A549 (cell line): ENCODE data around the gene TSHZ3. TPM values are rescaled to one million over a fixed set of nuclear protein-coding genes. Genes with fewer than 3 reads are reported as not detected.

ENCODE experiments used
- ATAC-seq, 2 experiments: fragments of 200-7000 bp in 1 of 2; fragments of >200 bp in 1 of 2; cut with Nextera tagmentation in 1 of 2; cut with Tn5 transposase in 1 of 2; 3 replicates each; pipeline versions ENCODE4 v1.8.0 to v1.9.1; 2018 to 2020; ENCODE audit warnings: mild to moderate bottlenecking in 1 of 2, moderate library complexity in 1 of 2
- CTCF ChIA-PET: fragments of 300-600 bp; sonication (Branson Sonifier 250); formaldehyde crosslinking; extraction: SDS; loops from one replicate; lab custom pipeline; 2021; ENCODE audit warnings: antibody characterized with exemption, inconsistent platforms; lab: Yijun Ruan, JAX
- POLR2A ChIA-PET: fragments of 350-600 bp; formaldehyde crosslinking; extraction: SDS; loops from one replicate; lab custom pipeline; 2021; ENCODE audit warnings: antibody characterized with exemption, inconsistent platforms; lab: Yijun Ruan, JAX
- DNase-seq, 2 experiments: peaks; one replicate each; pipeline versions ENCODE4 v3.0.0 to v3.0.0-alpha.2; 2011 to 2016; ENCODE audit warnings: low read depth in 1 of 2, low spot score in 1 of 2
- FAIRE-seq: peaks from 2 replicates; lab custom pipeline; 2011; peaks lifted over from hg19 to GRCh38; lab: Jason Lieb, UNC
- H3K27ac ChIP-seq, 2 experiments: fragments of >200 bp; sonication (Bioruptor Twin); formaldehyde crosslinking; 3 replicates each; pipeline ENCODE4 v1.5.1; 2016 to 2017
- H3K4me1 ChIP-seq: fragments of >200 bp; sonication (Bioruptor Twin); formaldehyde crosslinking; 3 replicates; pipeline ENCODE4 v1.6.1; 2016
- H3K4me2 ChIP-seq: fragments of >200 bp; sonication (Bioruptor Twin); formaldehyde crosslinking; 3 replicates; pipeline ENCODE4 v1.6.1; 2016
- H3K4me3 ChIP-seq: fragments of >200 bp; sonication (Bioruptor Twin); formaldehyde crosslinking; 3 replicates; pipeline ENCODE4 v1.5.1; 2016
- H3K9me3 ChIP-seq: fragments of >200 bp; sonication (Bioruptor Twin); formaldehyde crosslinking; 3 replicates; pipeline ENCODE4 v1.6.1; 2016
- ATOH8 ChIP-seq: fragments of 250-450 bp; sonication (Bioruptor Pico); IDR thresholded peaks from 2 replicates; pipeline ENCODE4 v1.5.0; 2020; ENCODE audit warnings: low read depth, mild to moderate bottlenecking, moderate library complexity
- BHLHE40 ChIP-seq: IDR thresholded peaks from 2 replicates; pipeline ENCODE4 v1.6.1; 2012; ENCODE audit warnings: low read depth, low read length, inconsistent platforms
- CBX2 ChIP-seq: fragments of 200-600 bp; sonication (generic); IDR thresholded peaks from 2 replicates; pipeline ENCODE4 v1.6.1; 2016; ENCODE audit warnings: low read depth, mild to moderate bottlenecking, borderline replicate concordance
- CHD2 ChIP-seq: fragments of 150-350 bp; IDR thresholded peaks from 2 replicates; pipeline ENCODE4 v1.6.1; 2014; ENCODE audit warnings: low read length; ENCODE audit not compliant: partially characterized antibody
- CHD4 ChIP-seq: fragments of 200-600 bp; sonication (generic); IDR thresholded peaks from 2 replicates; pipeline ENCODE4 v1.6.1; 2016; ENCODE audit warnings: antibody characterized with exemption, mild to moderate bottlenecking, borderline replicate concordance
- CTCF ChIP-seq: fragments of >200 bp; sonication (Bioruptor Twin); formaldehyde crosslinking; IDR thresholded peaks from 3 replicates; pipeline ENCODE4 v1.5.1; 2016
- E2F6 ChIP-seq: IDR thresholded peaks from 2 replicates; pipeline ENCODE4 v1.6.1; 2012; ENCODE audit warnings: low read depth, borderline replicate concordance
- EHF ChIP-seq: fragments of 250-450 bp; sonication (Bioruptor Pico); IDR thresholded peaks from 2 replicates; pipeline ENCODE4 v1.5.0; 2020; ENCODE audit warnings: mild to moderate bottlenecking
- EHMT2 ChIP-seq: fragments of 200-600 bp; sonication (generic); IDR thresholded peaks from 2 replicates; pipeline ENCODE4 v1.6.1; 2016; ENCODE audit warnings: antibody characterized with exemption, low read depth, mild to moderate bottlenecking, moderate library complexity
- EP300 ChIP-seq, 2 experiments: fragments of >200 bp; sonication (Bioruptor Twin); formaldehyde crosslinking; IDR thresholded peaks; 2 replicates in 1 of 2; 3 replicates in 1 of 2; pipeline ENCODE4 v1.6.1; 2016 to 2017
- FOSB ChIP-seq: fragments of 250-450 bp; sonication (Bioruptor Pico); IDR thresholded peaks from 2 replicates; pipeline ENCODE4 v1.5.0; 2020; ENCODE audit warnings: mild to moderate bottlenecking, moderate library complexity
- GATA3 ChIP-seq: IDR thresholded peaks from 2 replicates; pipeline ENCODE4 v1.6.1; 2012; ENCODE audit warnings: borderline replicate concordance
- HDAC2 ChIP-seq: fragments of 200-600 bp; sonication (generic); IDR thresholded peaks from 2 replicates; pipeline ENCODE4 v1.6.1; 2016
- HES2 ChIP-seq: fragments of >200 bp; sonication (Bioruptor Twin); formaldehyde crosslinking; IDR thresholded peaks from 2 replicates; pipeline ENCODE4 v1.6.1; 2016
- HMGXB4 ChIP-seq: fragments of 250-450 bp; sonication (Bioruptor Pico); IDR thresholded peaks from 2 replicates; pipeline ENCODE4 v1.5.0; 2021; ENCODE audit warnings: mild to moderate bottlenecking, moderate library complexity, borderline replicate concordance
- JUN ChIP-seq, 2 experiments: fragments of >200 bp; sonication (Bioruptor Twin); formaldehyde crosslinking; IDR thresholded peaks; 2 replicates in 1 of 2; 3 replicates in 1 of 2; pipeline ENCODE4 v1.6.1; 2016 to 2017
- JUNB ChIP-seq: fragments of >200 bp; sonication (Bioruptor Twin); formaldehyde crosslinking; IDR thresholded peaks from 2 replicates; pipeline ENCODE4 v1.6.1; 2016
- KDM1A ChIP-seq: fragments of 200-600 bp; sonication (generic); IDR thresholded peaks from 2 replicates; pipeline ENCODE4 v1.6.1; 2016; ENCODE audit warnings: low read depth, mild to moderate bottlenecking
- MAFK ChIP-seq: fragments of 450-650 bp; IDR thresholded peaks from 2 replicates; pipeline ENCODE4 v1.6.1; 2014; ENCODE audit not compliant: partially characterized antibody
- MAX ChIP-seq: IDR thresholded peaks from 2 replicates; pipeline ENCODE4 v1.6.1; 2012
- NR3C1 ChIP-seq: fragments of >200 bp; sonication (Bioruptor Twin); formaldehyde crosslinking; IDR thresholded peaks from 3 replicates; pipeline ENCODE4 v1.6.1; 2017
- RFX5 ChIP-seq: fragments of 450-650 bp; IDR thresholded peaks from 2 replicates; pipeline ENCODE4 v1.7.1; 2014; ENCODE audit warnings: antibody characterized with exemption, mild to moderate bottlenecking, moderate library complexity
- RNF2 ChIP-seq: fragments of 200-600 bp; sonication (generic); IDR thresholded peaks from 2 replicates; pipeline ENCODE4 v1.6.1; 2016; ENCODE audit warnings: low read depth, mild to moderate bottlenecking, antibody characterized with exemption, moderate library complexity, borderline replicate concordance
- TP53 ChIP-seq: fragments of 250-450 bp; sonication (Bioruptor Pico); IDR thresholded peaks from 2 replicates; pipeline ENCODE4 v1.5.0; 2021; ENCODE audit warnings: mild to moderate bottlenecking, moderate library complexity
- USF2 ChIP-seq: fragments of 450-650 bp; IDR thresholded peaks from 2 replicates; pipeline ENCODE4 v1.6.1; 2014; ENCODE audit warnings: antibody characterized with exemption
- ZC3H11A ChIP-seq: fragments of 450-650 bp; IDR thresholded peaks from 2 replicates; pipeline ENCODE4 v1.6.1; 2014; ENCODE audit warnings: antibody characterized with exemption, mild to moderate bottlenecking
- ZFP36 ChIP-seq: fragments of 450-650 bp; IDR thresholded peaks from 2 replicates; pipeline ENCODE4 v1.6.1; 2014; ENCODE audit warnings: borderline replicate concordance; ENCODE audit not compliant: partially characterized antibody
- ZNF302 ChIP-seq: fragments of 250-450 bp; sonication (Bioruptor Pico); IDR thresholded peaks from 2 replicates; pipeline ENCODE4 v1.9.0; 2021; ENCODE audit warnings: inconsistent platforms, mild to moderate bottlenecking, moderate library complexity
- ZSCAN20 ChIP-seq: fragments of 250-450 bp; sonication (Bioruptor Pico); IDR thresholded peaks from 2 replicates; pipeline ENCODE4 v1.8.0; 2022; ENCODE audit warnings: mild to moderate bottlenecking, moderate library complexity
- WGBS: methylation state at CpG from one replicate; pipeline ENCODE4 v1.1.6; 2017; ENCODE audit errors: missing lambda C conversion rate; 5-methylcytosine and 5-hydroxymethylcytosine counted together
- polyA plus RNA-seq, 4 experiments: library from polyadenylated mRNA; depleted of rRNA in 3 of 4; stranded (reverse); fragments of >200 nt; fragmentation: RNase III in 1 of 4; extraction: RNeasy Plus Mini Kit Qiagen cat#74134 plus additional on column Dnase treatment in 1 of 4; gene quantifications; 2 replicates in 3 of 4; 3 replicates in 1 of 4; pipeline ENCODE4 v1.2.3, GENCODE V29; 2011 to 2017

Gene TSHZ3
- polyA plus RNA-seq, 2 of the 4 experiments (the other 2 are of a cell fraction), result 0.92 to 2.0 TPM

GRCh38 chr19:31352782-31353651, 3.8 kb upstream of the TSHZ3 start:
- H3K4me1 ChIP-seq, result peaks cover 4% of the 10 kb centered on the region; the same call in 1 of the 3 replicates
- POLR2A ChIA-PET, result no interaction called here
- WGBS, result 80% methylated on average over 43 of the region's 43 CpGs
- CTCF ChIA-PET, result interaction anchor here (0.7 to 2.1 kb wide), 4 partner anchors 8 to 20 kb away, joined by 3 to 9 read pairs (median 6); no protein-coding TSS in a partner anchor
- H3K27ac ChIP-seq, result no peak overlapping the region
- no peak overlapping the region for H3K4me3 ChIP-seq
- no peak overlapping the region for H3K4me2 ChIP-seq
- FAIRE-seq, result no peak
- no peaks in the 10 kb centered on the region for H3K9me3 ChIP-seq
- TF ChIP-seq ZFP36 (no peak), EP300 (IDR thresholded peaks at IDR 0.05) (no peak), EHF (CRISPR knock-in tag) (no peak), GATA3 (no peak), TP53 (CRISPR knock-in tag) (no peak), HES2 (no peak), CBX2 (no peak), BHLHE40 (no peak), ZNF302 (no peak), RNF2 (no peak), MAFK (no peak), USF2 (no peak), KDM1A (no peak), RFX5 (no peak)
- TF ChIP-seq, all 56 proteins: peak for 0
- ATAC-seq, result no peak
- no peak for DNase-seq

GRCh38 chr19:31352296-31352781, 3.1 kb upstream of the TSHZ3 start:
- TF ChIP-seq MAX (no peak), KDM1A (no peak), ATOH8 (CRISPR knock-in tag) (no peak), MAFK (no peak), EHF (CRISPR knock-in tag) (no peak), CHD4 (no peak), HMGXB4 (CRISPR knock-in tag) (no peak), HDAC2 (no peak), NR3C1 (no peak), E2F6 (no peak), BHLHE40 (no peak), RNF2 (no peak), ZSCAN20 (CRISPR knock-in tag) (no peak), FOSB (no peak), EHMT2 (no peak), JUN (IDR thresholded peaks at IDR 0.05) (no peak), JUNB (no peak), CTCF (no peak), CHD2 (no peak), ZC3H11A (no peak)
- Histone ChIP-seq H3K4me3 (no peak overlapping the region), H3K4me1 (peaks cover 4% of the 10 kb centered on the region; the same call in 1 of the 3 replicates), H3K4me2 (no peak overlapping the region), H3K9me3 (no peaks in the 10 kb centered on the region), H3K27ac (no peak overlapping the region)
- WGBS, result 55% methylated on average over 14 of the region's 14 CpGs
- FAIRE-seq (no peak), DNase-seq (no peak), ATAC-seq (no peak)
- ChIA-PET POLR2A (no interaction called here), CTCF (no interaction called here)
